Lower leg skin (tissue), 4 donors: ENCODE results near the gene WWC1. TPM values are rescaled to one million over a fixed set of nuclear protein-coding genes. Genes with fewer than 3 reads are reported as not detected.
"Not testable (repeated sequence)": the region's sequence is repeated elsewhere in the genome, so short reads cannot be mapped to it uniquely, and the experiment has no call there.

Experiments
- DNase-seq, 2 donors: peaks; one replicate each; pipeline ENCODE4 v3.0.0-alpha.2; 2019; ENCODE audit warnings: low spot score in 2 of 2
- H3K4me3 ChIP-seq: fragments of 200-600 bp; sonication (generic); 2 replicates; pipeline ENCODE4 v1.5.1; 2017; ENCODE audit warnings: mild to moderate bottlenecking, low read depth; ENCODE audit not compliant: poor library complexity, severe bottlenecking
- CTCF ChIP-seq, 3 donors: fragments of 450-650 bp; IDR thresholded peaks; one replicate each; pipeline ENCODE4 v1.5.1; 2016; ENCODE audit warnings: antibody characterized with exemption in 3 of 3, mild to moderate bottlenecking in 3 of 3, moderate library complexity in 2 of 3
- POLR2A ChIP-seq, 2 donors: fragments of 450-650 bp; IDR thresholded peaks; one replicate each; pipeline ENCODE4 v1.6.1; 2016 to 2017; ENCODE audit warnings: antibody characterized with exemption in 2 of 2, mild to moderate bottlenecking in 1 of 2, moderate library complexity in 1 of 2
- WGBS, 2 donors: methylation state at CpG; one replicate each; pipeline ENCODE4 v1.1.5; 2018; 5-methylcytosine and 5-hydroxymethylcytosine counted together
- intact Hi-C: fragments of 100-400 bp; cut with DNase I; formaldehyde crosslinking; loops from one replicate; pipeline ENCODE4 v1.15.0; 2023; ENCODE audit warnings: low total_unique reads
- total RNA-seq, 4 donors: library from RNA; depleted of rRNA; stranded (reverse); fragments of >200 nt; gene quantifications; one replicate each; pipeline ENCODE4 v1.1.0, GENCODE V29; 2016

The WWC1 gene
- total RNA-seq, 4 donors from 2014 or later, result 23.5 to 57.0 (median 30.0) TPM

- DNase-seq, result no peak
- intact Hi-C loops, result no loop called here
- no peak overlapping the region for H3K4me3 ChIP-seq
- TF ChIP-seq POLR2A (IDR thresholded peaks at IDR 0.05) (no peak), CTCF (IDR thresholded peaks at IDR 0.05) (no peak)
- 57 to 75% methylated on average over 3 of the region's 3 CpGs for WGBS, 2 donors
Observed at GRCh38 chr5:168334280-168334679, 42.8 kb downstream of the WWC1 start.

- WGBS, 2 donors, result 42 to 54% methylated on average over 4 of the region's 4 CpGs
- no peak for TF ChIP-seq POLR2A (IDR thresholded peaks at IDR 0.05)
- no peak for TF ChIP-seq CTCF (IDR thresholded peaks at IDR 0.05)
- intact Hi-C loops, result no loop called here
Observed at GRCh38 chr5:168334695-168335094, 43.2 kb downstream of the WWC1 start.

GRCh38 chr5:168337361-168337760, 45.9 kb downstream of the WWC1 start:
- TF ChIP-seq POLR2A (IDR thresholded peaks at IDR 0.05) (no peak), CTCF (IDR thresholded peaks at IDR 0.05) (no peak)
- no peak overlapping the region for H3K4me3 ChIP-seq
- intact Hi-C loops, result no loop called here
- no peak for DNase-seq
- WGBS, 2 donors, result 80 to 83% methylated on average over 2 of the region's 2 CpGs

More at GRCh38 chr5:168334695-168335094, 43.2 kb downstream of the WWC1 start:
- H3K4me3 ChIP-seq, result no peak overlapping the region
- DNase-seq, result no peak

- WGBS, 2 donors, result 43 to 45% methylated on average over 5 of the region's 5 CpGs
- TF ChIP-seq CTCF (IDR thresholded peaks at IDR 0.05) (no peak), POLR2A (IDR thresholded peaks at IDR 0.05) (no peak)
- H3K4me3 ChIP-seq, result no peak overlapping the region
- intact Hi-C loops, result no loop called here
- no peak for DNase-seq
Observed at GRCh38 chr5:168339109-168339771, 47.8 kb downstream of the WWC1 start.

GRCh38 chr5:168339772-168340140, 48.3 kb downstream of the WWC1 start:
- H3K4me3 ChIP-seq, intact Hi-C loops, DNase-seq: not testable (repeated sequence)
- 91 to 93% methylated on average over 3 of the region's 3 CpGs for WGBS, 2 donors

GRCh38 chr5:168340487-168340886, 49.0 kb downstream of the WWC1 start:
- WGBS, 2 donors, result 94% methylated on average over 1 of the region's 1 CpG
- intact Hi-C loops, result no loop called here

More at GRCh38 chr5:168340487-168340886, 49.0 kb downstream of the WWC1 start:
- DNase-seq, result no peak
- TF ChIP-seq CTCF (IDR thresholded peaks at IDR 0.05) (no peak), POLR2A (IDR thresholded peaks at IDR 0.05) (no peak)
- H3K4me3 ChIP-seq, result no peak overlapping the region
